Frontal cortex (tissue), 4 donors: ENCODE measurements around the gene ERBIN. TPM values are rescaled to one million over a fixed set of nuclear protein-coding genes. Genes with fewer than 3 reads are reported as not detected.
"Not testable (repeated sequence)": the region's sequence is repeated elsewhere in the genome, so short reads cannot be mapped to it uniquely, and the experiment has no call there.

ENCODE experiments used
- DNase-seq, 2 donors: peaks; one replicate each; pipeline ENCODE4 v3.0.0; 2012; ENCODE audit warnings: low spot score in 2 of 2
- FAIRE-seq: peaks from 2 replicates; lab custom pipeline; 2012; peaks lifted over from hg19 to GRCh38; lab: Jason Lieb, UNC
- total RNA-seq: library from RNA; depleted of rRNA; stranded (reverse); fragments of >200 nt; gene quantifications from one replicate; pipeline ENCODE4 v1.2.3, GENCODE V29; 2014
- donor health status: control.
- donor health status: control.
- donor health status: control.

The ERBIN gene
- total RNA-seq, 1 donor from 2014 or later, result 83.2 TPM

DNA sequence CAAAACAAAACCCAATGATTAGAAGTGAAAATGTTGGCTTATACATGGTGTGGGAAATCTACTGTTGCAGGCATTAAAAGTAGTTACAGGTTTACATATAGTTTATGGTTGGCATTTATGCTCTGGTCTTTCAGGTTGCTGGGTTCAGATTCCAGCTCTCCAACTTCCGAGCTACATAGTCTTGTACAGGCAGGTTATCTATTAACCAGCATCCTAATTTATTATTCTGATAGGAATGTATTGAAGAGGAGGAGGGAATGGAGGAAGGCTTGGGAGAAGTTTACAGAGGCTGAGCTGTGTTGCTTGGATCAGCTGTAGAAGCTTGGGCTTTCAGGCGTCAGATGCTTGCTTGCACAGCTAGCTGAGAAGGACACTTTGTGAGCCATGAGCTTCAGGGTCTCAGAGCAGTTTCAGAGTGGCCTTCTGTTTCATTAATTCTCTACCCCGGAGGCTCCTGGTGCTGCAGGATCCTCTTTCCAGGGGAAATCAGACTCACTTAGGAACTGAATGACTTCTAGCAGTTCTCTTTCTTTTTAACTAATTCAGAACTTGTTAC lies 11.7 kb upstream of the ERBIN start:
- DNase-seq (no peak), FAIRE-seq (no peak)

- FAIRE-seq, DNase-seq: not testable (repeated sequence)
Measured at GRCh38 chr5:65915661-65916060, 10.7 kb upstream of the ERBIN start.

DNA sequence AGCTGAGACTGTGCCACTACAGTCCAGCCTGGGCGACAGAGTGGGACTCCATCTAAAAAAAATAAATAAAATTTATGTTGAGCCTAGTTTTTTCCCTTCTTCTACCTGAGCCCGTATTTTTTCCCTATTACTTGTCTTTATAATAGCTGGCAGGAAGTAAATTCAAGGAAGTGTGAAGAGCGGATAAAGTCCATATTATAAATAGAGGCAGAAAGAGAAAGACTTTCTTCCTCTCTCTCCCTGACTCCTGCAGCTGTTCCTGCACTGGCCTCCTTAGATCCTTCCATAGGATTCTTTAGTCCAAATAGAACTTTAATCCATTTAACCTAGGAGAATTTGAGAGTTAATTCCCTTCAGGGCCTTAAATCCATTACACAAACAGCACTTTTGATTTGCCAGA lies 10.3 kb upstream of the ERBIN start:
- no peak for FAIRE-seq

GRCh38 chr5:65916636-65917035 lies 9.7 kb upstream of the ERBIN start:
- no peak for DNase-seq
- FAIRE-seq, result no peak

More for the DNA sequence above, 10.3 kb upstream of the ERBIN start:
- DNase-seq, result no peak

DNA sequence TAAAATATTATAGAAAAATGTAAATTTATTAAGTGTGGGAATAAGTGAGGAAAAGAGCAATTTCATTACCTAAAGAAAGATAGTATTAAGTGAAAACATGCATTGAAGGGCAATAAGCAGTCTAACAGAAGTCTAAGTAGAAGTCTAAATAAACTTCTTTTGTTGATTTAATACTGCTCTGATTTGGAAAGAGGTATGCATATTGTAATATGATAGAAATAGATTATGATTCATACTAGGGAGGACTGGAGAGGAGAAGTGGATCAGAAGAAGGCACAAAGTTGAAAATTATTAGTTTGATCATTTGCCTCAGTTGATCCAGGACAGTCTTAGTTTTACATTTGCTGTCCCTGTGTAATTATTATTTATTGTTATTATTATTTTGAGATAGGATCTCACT lies 6.6 kb upstream of the ERBIN start:
- FAIRE-seq (no peak), DNase-seq (no peak)

DNA sequence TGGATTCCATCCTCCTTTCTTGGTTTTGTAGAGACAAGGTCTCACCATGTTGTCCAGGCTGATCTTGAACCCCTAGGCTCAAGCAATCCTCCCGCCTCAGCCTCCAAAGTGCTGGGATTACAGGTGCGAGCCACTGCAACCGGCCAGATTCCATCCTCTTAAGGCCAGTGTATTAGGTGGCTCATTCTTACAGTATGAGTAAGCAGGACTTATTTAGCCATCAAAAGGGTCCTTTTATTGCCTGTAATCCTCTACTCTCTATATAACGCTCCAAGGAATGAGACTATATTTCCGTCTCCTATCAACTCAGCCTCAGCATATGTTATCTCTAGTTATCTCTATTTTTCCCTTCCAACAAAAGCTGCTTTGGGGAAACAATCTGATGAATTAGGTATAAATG lies 3.0 kb upstream of the ERBIN start:
- no peak for DNase-seq
- FAIRE-seq, result no peak

DNA sequence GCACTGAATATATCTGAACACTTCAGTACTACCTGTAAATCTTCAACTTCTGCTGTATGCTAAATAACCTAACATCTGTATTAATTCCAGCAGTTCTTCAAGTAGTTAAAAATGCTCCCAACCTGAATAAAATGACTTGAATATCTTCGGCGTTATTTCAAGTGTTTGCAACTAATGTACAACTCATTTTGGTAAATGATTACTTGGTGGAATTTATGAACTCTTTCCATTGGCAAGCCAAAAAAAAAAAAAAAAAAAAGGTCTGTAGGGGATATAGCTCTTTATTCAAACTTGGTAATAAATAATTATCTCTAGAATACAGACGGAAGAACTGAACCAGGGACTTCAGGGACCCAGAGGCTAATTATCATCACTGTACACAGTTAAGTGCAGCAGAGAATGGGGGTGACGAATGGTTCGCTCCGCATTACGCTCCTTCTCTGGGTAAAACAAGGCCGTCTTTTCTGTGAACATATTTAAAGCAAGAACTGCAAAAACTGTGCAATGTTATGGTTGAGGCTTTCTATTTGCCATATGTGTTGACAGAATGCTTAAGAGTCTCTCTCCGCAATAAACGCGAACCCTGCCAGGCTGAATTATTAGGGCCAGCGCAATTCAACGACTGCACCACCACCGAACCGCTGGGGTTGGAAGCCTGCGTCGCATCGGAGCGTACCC lies 1.9 kb upstream of the ERBIN start:
- FAIRE-seq (no peak), DNase-seq (peak in 1 of 2 donors; percentile 34)

DNA sequence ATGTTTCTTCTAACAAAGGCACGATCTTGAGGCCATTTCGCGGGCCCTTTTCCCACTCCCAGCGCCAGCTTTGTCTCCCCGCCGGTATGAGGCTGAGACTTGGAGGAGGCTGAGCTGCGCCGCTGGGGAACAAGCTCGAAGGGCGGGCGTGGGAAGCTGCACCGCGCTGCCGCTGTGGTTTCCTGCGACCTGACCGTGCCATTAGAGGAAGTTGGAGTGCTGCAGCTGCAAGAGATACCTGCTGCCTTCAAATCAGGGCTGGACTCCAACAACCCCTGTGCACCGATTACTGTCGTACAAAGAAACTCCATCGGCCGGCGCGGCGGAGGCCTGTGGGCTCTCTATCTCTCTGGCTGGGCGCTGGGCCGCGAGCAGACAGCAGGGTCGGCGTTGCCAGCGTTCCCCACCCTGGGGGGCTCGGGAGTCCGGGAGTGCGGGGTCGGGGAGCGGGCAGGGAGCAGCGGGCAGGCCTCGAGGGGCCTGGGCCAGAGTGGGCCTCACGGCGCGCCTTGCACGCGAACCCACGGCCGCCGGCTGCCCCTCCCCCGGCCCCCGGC lies 1.3 kb upstream of the ERBIN start:
- FAIRE-seq, result no peak

GRCh38 chr5:65925601-65926275 lies 637 bp upstream of the ERBIN start:
- FAIRE-seq (no peak), DNase-seq (peak; percentile 90 to 94)

More for the DNA sequence above, 1.3 kb upstream of the ERBIN start:
- DNase-seq, result peak; percentile 45

DNA sequence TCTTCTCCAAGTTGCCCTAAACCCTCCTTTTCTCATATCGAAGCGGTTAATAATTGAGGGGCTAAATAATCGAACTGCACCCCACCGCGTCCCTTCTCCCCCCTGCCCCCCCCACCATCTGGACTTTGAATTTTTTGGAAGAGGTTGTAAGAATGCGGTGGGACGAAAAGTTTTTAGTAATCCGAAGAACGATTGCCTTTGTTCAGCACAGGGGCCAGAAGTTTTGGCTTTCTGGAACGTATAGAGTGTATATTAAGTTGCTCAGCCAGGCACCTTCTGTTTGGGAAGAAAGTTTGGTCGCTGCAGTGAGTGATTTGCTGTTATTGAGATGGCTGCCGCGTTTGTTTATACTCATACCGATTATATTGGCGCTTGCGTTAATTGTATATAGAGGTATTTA lies 518 bp downstream of the ERBIN start:
- no peak for FAIRE-seq
- no peak for DNase-seq

DNA sequence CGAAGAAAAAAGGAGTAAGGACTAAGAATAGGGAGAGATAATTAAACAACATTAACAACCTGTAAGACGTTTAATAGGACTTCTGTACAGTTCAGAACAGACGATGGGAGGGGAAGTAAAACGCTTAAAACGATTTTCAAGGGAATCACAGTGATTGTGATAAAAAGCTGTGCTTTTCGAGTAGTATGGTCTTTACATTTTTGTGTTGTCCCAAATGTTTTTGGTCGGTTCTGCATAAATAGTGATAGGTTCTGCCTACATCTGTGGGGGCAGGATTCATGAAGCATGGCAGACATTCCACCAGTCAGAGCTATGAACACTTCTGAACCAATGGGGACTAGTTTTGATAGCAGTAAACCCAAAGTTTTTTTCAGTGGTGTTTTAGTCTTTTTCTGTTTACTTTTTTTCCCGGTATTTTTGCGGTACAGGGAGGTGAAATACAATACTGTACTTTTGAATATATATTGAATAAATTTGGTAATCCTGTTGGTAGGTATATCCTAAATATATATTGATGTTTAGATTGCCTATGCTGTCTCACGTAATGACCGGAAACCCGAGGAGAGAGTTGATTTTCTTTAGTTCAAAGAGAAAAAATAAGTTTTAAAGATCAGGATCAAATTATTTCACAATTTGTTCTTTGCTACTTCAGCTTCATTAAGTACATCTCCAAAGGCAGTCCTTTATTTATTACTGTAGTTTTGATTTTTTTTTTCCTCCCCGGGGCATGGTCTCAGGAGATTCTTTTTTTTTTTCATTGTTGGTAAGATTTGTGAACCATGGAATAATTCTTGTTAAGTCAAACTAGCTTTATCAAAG lies 1.3 kb downstream of the ERBIN start:
- FAIRE-seq (no peak), DNase-seq (peak in 1 of 2 donors; percentile 40)

GRCh38 chr5:65928322-65928752 lies 2.0 kb downstream of the ERBIN start:
- DNase-seq (no peak), FAIRE-seq (no peak)

- FAIRE-seq (no peak), DNase-seq (no peak)
Measured at GRCh38 chr5:65928860-65929259, 2.5 kb downstream of the ERBIN start.

DNA sequence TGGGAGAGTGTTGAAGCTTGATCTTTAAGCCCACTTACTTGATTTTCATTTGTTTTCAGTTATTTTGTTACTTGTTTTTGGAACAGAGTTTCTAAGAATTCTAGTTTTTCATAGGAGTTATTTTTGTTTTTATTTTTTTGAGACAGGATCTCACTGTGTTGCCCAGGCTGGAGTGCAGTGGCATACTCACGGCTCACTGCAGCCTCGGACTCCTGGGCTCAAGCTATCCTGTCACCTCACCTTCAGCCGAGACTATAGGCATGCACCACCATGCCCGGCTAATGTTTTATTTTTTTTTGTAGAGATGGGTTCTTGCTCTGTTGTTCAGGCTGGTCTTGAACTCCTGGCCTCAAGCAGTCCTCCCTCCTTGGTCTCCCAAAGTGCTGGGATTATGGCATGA lies 6.3 kb downstream of the ERBIN start:
- FAIRE-seq, result no peak

DNA sequence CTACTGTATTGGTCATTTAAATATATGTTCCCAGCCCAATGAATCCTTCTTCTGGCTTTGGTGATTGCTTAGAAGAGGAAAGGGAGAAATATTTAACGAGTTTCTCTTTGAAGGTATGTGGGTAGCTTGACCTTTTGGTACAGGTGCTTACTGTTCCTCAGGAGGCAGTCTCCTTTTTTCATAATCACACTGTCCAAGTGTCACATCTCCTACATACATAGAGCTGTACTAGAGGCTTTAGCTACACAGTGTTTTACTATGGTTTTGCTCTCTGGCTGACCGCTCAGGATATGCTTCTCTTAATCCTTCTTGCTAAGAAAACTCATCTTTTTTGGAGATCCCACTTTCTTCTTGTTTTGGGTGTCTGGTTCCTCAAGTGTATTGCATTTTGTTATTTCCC lies 6.9 kb downstream of the ERBIN start:
- FAIRE-seq, result no peak
- no peak for DNase-seq

More for the DNA sequence above, 6.3 kb downstream of the ERBIN start:
- no peak for DNase-seq

- DNase-seq, result no peak
- no peak for FAIRE-seq
Measured at GRCh38 chr5:65938256-65938655, 11.9 kb downstream of the ERBIN start.

DNA sequence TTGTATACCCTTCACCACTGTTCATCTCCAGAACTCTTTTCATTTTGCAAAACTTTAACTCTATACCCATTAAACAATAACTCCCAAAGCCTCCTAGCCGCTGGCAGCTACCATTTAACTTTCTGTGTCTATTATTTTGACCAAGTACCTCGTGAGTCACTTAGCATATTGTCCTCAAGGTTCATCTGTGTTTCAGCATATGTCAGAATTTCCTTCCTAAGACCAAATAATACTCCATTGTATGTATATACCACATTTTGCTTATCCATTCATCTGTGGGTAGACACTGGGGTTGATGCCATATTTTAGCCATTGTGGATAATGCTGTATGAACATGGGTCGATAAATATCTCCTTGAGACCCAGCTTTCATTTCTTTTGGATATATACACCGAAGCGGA lies 17.4 kb downstream of the ERBIN start:
- DNase-seq (no peak), FAIRE-seq (no peak)

DNA sequence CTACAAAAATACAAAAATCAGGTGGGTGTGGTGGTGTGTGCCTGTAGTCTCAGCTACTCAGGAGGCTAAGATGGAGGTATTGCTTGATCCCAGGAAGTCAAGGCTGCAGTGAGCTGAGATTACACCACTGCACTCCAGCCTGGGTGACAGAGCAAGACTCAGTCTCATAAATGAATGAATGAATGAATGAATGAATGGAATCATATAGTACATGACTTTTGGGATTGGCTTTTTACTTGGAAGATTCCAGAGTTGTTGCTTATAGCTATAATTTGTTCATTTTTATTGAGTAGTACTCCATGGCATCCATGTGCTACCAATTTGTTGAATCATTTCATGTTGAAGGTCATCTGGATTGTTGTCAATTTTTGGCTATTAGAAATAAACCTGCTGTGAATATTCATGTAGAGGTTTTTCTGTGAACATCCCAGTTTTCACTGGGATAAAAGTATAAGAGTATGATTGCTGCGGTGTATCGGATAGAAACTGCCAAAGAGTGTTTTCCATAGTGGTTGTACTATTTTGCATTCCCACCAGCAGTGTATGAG lies 19.9 kb downstream of the ERBIN start:
- FAIRE-seq (no peak), DNase-seq (no peak)

- FAIRE-seq, result no peak
Measured at GRCh38 chr5:65948115-65948747, 21.9 kb downstream of the ERBIN start.

More at GRCh38 chr5:65948115-65948747, 21.9 kb downstream of the ERBIN start:
- no peak for DNase-seq
